Anterior cingulate cortex (tissue), 58 donors: Measurements from ENCODE around the gene PDE6A.

Source experiments
- DNase-seq, 58 donors: peaks; one replicate each; lab custom pipeline; 2025; lab: John Stamatoyannopoulos, UW

PDE6A gene

DNA sequence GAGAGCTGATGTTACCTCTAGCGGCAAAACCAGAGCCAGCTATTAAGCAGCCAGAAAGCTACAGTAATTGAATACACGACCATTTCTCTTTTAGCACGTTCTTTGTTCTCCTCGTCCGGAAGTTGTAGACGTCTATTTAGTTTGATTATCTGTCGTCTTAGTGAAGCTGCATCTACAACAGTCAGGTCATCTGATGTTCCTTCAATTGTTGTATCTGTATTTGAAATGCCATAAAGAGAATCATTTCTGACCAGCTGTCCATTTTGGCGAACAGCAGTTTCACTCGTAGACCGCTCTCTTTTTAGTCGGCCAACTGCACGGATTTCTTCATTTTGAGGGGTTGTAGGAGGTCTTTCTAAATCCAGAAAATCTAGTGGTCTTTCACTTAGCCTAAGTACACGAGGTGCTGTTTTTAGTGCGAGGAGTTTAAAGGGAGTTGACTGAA is 12.6 kb downstream of the PDE6A start:
- DNase-seq = no peak

DNA sequence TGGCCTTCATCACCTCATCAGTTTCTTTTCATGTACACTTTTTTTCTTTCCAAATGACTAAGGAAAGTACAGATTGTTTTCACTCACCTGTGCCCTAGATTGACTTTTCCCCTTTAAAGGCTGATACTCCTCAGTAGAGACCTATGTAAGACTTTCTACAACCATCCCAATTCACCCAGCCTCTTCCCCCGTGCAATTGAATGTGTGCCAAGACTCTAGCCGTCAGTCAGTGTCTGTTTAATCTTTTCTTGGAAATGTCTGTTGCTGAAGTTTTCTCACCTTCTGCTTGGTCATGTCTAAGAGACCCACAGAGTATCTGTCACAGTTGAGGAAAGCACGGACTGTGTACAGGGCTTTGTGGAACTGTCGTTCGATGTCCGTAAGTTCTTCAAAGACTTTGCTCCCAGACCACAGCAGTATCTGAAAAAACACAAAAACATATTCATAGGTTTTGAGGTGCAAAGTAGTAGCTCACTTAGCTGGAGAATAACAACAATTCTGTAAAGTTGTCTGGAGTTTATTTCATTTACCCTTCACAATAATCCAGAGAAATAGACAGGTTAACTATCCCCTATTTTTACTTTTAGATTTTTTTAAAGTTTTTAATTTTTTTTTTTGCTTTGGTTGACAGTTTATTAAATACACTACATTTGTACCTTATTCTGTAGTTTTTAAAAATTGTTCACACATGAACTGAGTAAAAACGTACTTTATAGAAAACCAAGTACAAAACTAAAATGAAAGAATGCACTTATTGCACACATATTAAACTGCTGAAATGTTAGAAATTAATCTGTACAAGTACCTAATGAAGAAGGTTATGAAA is 13.6 kb downstream of the PDE6A start:
- DNase-seq = no peak

DNA sequence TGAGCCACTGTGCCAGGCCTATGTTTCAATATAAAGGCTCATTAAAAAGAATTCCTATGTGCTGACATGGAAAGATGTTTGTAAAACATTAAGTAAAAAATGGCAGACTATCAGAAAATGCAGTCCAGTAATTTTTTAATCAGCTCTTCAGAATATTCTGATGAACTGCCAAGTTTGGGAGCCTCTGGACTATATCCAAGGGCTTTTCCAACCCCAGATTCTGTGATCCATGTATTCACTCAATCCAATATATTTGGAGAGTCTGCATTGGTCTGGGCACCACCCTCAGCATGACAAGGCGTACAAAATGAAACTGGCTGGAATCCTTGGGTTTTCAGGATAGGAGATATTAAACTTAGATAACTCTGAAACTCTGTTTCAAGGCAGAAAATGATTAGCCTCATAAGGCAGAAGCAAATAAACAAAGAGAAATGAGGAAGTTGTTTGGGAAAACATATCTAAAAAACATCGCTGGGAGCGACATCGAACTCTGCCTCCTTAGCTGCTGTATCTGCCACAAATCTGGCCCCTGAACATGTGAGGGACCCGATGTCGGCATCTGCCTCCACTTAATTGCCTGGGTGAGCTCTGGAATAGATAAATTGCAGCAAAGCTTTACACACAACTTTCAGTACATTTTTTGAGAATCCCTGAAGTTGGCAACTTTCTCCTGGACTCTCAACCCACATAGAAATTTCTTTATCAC is 14.4 kb downstream of the PDE6A start:
- no peak for DNase-seq

DNA sequence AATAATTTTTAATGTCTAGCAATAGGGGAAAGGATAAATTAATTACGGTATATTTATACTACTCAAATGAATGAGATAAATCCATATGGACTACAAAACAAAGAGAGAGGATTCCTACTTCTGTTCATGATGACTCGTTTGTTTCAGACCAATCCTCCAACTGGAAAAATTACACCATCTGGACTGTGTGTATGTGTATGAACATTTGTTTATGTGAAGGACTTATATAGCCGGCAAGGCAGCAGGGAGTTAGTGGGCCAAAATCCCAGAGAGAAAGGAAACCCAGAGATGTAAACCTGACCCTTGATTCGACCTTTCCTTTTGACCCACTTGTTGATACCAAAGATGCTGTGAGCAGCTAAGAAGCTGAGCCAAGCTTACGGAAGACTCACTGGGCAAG is 20.1 kb downstream of the PDE6A start:
- DNase-seq = no peak

DNA sequence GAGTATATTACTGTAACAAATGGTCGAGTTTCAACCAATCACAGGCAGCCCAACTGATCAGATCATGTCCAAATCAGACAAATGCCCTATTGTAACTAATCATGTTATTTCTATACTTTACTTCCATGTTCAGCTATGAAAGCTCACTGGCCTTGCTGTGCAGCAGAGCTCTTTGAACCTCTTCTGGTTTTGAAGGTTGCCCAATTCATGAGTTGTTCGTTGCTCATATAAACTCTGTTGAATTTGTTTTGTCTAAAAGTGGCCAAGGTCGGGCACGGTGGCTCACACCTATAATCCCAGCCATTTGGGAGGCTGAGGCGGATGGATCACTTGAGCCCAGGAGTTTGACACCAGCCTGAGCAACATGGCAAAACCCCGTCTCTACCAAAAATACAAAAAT is 21.6 kb downstream of the PDE6A start:
- DNase-seq = no peak

DNA sequence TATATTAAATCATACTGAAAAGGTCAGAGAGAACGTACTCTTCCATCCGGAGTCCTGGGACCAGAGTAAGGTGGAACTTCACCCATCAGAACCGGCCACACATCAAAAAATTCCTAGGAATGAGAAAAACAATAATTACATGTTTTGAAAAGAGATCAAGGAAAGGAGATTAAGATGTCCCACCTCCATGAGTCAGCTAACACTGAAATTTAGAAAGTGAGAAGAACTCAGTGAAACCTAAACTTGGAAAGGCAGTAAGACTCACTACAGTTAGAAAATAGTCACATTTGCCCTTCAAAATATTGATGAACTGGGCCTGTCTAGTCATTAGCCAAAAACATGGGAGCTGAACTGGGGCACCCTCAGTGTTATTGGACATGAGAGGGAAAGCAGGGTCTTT is 23.0 kb downstream of the PDE6A start:
- no peak for DNase-seq

DNA sequence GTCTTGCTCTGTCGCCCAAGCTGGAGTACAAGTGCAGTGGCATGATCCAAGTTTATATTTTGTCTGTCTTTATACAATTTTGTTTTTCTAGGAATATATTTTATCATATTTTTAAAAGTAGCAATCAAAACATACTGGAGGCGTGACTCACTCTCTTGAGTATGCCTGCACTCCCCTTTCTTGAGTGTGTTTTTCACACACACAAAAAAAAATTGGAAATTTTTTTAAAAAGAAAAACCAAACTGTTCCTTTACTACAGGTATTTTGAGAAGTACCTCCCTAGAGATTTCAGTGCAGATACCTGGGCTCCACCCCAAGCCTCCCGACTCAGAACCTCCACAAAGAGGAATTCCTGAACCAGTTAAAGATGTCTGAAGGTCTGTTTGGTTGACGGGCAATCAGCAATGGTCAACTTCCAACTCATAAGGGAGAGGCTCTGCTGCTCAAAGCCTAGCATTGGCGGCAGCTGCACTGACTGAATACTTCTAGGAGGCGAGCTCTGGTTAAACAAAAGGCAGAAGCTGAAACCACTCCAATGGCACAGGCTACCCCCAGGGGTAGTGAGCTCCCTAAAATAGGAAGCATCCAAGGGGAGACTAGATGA is 27.4 kb downstream of the PDE6A start:
- no peak for DNase-seq

DNA sequence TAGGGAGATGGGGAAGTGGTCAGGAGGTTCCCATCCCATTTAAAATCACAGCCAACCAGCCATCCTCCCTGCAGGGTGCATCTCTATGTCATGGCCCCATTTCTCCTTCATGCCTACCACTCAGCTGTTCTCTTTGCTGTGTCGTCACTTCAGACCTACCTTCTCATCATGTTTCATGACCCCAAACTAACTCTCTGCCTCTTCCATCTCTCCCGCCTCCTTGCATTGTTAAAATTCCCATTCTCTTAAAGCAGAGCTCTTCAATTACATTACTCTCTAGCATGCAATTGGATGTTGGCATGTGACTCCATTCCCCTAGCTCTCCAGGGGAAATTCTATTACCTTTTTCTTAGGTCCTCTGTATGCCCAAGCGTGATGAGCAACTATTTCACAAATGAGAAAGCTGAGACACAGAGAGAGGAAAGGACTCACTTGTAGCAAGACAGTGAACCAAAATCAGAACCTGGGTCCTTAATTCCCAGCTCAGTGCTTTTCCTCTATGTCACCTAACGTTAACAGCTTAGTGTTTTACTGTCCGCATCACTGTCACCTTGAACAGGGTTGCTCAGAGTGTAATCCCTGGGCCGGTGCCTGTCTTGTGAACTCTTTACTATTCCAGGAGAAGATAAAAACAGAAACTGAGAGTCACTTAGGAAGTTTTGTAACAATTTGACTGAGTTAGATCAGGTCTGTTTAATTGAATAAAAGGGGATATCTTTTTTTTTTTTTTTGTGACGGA is 28.1 kb downstream of the PDE6A start:
- no peak for DNase-seq

DNA sequence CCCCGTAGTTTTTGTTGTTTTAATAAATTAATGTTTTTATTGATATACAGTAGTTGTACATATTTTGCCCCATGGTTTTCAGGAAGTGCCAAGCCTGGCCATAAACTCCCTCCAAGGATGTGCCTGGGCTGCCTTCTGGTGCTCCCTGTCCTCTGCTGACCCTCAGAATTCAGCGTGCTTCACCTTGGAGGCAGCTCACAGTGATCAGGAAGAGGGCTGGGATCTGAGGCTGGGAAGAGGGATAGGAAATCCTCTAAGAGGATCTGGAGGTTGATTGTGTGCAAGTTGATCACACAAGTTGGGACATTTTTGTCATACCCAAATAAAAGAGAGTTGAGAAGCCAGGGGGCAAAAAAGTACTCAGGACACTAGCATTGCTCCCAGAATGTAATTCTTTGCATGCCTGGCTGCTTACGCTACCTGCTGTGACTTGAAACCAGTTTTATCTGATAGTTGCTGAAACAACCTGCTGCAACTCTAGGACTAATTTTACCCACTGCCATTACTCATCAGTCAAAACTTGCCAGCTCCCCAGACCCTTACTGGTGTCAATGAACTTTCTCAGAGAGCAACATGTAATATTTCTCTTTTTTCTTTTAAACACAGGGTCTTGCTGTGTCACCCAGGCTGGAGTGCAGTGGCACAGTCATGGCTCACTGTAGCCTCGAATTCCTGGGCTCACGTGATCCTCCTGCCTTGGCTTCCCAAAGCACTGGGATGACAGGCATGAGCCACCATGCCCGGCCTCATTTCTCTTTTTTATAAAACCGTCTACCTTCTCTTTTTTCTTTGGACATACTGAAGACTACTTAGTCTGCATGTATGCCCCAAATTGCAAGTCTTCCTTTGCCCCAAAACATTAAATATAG is 29.0 kb downstream of the PDE6A start:
- DNase-seq = no peak

DNA sequence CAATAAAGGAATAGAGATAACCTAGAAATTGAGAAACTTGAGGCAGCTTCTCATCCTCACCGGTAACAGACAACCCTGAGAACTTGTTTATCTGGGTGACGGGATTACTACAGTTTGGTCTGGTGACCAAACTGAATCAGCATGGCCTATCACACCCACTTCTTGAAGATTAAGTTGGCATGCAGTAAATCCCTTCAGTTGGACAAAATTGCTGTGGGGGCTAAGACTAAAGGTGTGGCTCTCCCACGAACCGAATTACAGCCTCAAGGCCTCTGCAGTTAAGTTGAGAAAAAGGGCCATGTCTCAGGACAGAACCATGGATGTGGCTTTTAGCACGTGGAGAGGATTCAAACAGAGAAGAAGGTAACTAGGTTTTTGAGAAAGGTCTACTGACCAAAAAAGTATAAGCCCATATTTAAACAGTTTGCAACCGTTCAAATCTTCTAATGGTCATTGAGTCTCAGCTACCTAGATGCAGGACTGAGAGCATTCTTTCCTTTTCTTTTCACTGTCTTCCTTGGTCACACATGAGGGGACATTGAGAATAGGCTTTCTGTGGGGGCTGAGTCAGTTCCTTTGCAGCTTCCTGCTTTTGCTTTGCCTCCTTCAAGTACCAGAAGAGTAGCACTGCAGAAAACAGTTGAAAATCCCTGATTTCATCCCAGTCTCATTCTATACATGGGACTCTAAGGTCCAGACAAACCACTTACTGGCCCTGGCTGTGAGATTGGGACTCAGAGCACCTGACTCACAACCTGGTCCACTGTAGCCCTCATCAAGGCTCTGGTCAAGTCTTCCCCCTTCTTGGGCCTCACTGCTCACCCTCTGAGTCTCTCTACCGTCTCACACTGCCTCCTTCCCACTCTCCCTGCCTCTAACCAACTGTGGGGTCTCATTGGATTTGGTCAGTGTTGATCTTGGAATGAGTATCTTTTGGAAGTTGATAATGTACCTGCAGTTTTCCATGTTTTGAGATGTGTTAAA is 30.9 kb downstream of the PDE6A start:
- no peak for DNase-seq

DNA sequence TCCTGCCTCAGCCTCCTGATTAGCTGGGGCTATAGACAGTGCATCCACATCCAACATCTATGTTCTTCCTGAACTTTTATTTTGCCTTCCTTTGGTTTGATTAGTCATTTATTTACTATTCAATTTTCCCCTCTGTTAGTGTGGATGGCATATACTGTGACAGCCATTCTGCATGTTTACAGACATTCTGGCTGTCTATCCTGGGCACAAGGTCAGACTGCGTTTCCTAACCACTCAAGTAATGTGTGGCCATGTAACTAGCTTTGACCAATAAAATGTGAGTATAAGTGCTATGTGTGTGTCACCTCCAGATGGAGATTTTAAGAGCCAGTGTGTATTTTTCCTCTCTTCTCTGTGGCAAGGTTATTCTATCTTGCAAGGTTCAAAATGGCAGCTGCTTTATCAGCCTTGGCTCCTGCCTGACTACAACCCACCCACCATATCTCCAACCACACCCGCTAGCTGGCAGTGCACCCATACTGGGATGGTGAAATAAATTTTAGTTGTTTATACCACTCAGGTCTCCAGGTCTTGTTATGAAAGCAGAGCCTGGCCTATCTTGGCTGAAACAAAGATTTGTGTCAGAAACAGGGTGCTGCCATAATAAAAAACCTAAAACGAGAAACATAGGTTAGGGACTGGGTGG is 32.2 kb downstream of the PDE6A start:
- DNase-seq = no peak

DNA sequence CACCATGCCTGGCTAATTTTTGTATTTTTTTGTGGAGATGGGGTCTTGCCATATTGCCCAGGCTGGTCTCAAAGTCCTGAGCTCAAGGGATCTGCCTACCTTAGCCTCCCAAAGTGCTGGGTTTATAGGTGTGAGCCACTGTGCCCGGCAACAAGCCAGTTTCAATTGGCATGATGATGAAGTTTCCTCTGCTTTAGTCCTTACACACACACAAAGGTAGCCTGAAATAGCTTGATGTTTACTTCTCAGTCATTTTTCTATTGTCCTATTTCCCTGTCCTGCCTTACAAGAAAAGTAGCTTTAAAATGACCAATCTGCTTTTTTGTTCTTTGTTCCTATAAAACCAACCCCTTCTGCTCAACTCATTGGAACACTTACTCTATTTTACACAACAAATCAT is 33.6 kb downstream of the PDE6A start:
- no peak for DNase-seq

DNA sequence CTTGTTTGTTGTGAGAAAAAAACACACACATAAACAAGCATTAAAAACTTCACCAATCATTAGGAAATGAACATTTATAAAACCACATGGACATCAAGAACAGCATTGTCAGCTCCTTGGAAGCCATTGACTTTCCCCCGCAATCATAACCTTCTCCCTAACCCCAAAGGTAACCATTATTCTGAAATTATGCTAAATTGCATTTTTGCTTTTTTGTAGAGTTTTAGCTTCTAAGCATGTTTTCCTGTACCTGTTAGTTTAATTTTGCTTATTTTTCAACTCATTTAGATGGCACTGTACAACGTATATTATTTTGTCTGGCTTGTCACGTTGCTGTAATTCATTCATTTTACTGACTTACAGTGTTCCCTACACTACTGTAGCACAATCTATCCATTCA is 36.8 kb downstream of the PDE6A start:
- DNase-seq = no peak

DNA sequence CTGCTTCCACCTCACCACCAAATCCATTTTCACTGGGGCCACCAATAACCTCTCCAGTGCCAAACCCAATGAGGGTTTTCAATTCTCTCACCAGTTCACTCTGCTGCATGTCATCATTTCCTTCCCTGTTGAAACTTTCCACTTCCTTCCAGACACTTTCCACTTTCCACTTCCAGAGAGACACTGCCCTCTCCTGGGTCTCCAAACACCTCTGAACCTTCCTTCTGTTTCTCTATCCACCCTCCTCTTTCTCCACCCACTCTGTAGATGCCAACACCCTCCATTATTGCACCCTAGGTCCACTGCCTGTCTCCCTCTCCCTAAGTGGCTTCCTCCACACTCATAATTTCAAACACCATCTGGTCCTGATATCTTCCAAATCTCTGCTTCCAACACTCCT is 39.6 kb downstream of the PDE6A start:
- DNase-seq = no peak

DNA sequence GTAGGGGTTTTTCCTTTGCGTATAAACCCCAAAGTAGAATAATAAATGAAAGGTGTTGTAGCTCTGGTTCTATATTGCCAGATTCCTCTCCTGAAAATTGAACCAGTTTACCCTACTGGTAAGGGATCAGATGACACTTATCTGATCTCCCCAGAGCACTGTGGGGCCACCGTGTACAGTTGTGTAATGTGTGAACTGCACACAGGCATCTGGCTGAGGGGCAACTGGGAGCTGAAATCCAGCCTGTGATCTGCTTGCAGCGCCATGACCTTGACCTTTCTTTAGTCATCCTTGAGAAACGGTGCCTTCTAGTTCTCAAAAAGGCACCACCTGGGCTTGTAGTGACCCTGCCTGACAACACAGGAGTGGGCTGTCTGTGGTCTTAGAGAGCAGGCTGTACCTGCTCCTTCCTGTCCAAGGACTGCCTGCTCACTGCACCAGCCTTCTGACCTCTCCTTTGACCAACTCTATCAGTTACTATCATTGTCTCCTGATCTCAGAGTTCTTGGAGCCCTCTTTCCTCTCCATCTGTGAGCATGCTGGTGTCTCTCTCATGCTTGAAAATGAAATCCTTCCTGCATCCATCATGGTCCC is 40.2 kb downstream of the PDE6A start:
- no peak for DNase-seq

DNA sequence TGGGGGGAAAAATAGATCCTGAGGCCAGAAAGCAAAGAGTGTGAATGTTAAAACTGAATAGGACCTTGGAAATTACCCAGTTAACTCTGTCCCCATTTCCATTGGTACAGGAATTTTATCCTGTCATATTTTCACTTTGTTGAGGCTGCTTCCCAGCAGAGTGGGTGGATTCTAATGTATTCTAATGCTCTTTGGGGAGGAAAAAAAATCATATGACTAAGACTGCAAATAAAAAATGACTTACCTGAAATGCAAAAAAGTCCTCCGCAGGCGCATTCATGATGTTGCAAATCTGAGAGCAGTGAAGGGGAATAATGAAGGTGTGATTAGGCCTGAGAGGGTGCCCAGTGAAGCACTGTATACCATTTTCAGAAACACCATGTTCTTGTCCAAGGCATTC is 41.2 kb downstream of the PDE6A start:
- no peak for DNase-seq

DNA sequence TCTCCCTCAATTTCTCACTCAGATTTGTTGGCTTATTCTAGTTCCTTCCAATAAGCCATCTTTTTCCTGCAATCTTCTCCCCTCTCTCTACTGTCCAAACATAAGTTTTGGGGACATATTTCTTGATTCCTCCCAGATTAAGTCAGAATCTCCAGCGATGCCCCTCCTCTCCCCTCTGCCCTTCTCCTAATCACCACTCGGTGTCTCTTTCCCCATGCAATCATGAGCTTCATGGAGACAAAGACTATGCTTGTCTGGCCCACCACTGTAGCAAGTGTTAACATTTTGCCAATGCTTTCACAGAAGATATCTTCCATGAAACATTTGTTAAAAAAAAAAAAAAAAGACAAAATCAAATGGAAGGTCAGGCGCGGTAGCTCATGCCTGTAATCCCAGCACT is 42.4 kb downstream of the PDE6A start:
- DNase-seq = no peak

DNA sequence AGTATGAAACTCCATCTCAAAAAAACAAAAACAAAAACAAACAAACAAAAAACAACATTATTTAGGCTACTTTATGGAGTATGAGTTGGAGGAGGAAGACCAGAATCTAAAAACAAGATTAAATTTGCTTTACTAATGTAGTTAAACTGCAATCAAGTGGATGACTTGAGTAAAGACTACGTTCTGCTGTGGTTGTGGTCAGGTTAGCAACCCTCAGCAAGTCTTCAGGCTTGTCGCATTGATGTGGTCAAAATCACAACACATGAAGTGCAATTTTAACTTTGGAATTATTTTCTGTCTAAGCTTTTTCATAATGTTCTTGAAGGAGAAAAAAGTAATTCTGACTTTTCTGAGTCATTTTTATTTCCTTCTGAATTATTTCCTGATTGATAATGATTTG is 43.1 kb downstream of the PDE6A start:
- DNase-seq = no peak
